DND-41 (cell line): ENCODE measurements around the gene NOL4L.
"Not testable (repeated sequence)": the region's sequence is repeated elsewhere in the genome, so short reads cannot be mapped to it uniquely, and the experiment has no call there.

ENCODE experiments used
- CTCF ChIP-seq: IDR thresholded peaks from 2 replicates; pipeline ENCODE4 v1.5.1; 2012; ENCODE audit warnings: borderline replicate concordance, low read length, moderate library complexity, mild to moderate bottlenecking; ENCODE audit not compliant: poor library complexity, severe bottlenecking; ENCODE audit errors: extremely low read depth
- EZH2 ChIP-seq: IDR thresholded peaks from 3 replicates; pipeline ENCODE4 v1.6.1; 2012; ENCODE audit warnings: borderline replicate concordance, low read depth, mild to moderate bottlenecking, moderate library complexity, low read length, inconsistent platforms; ENCODE audit not compliant: severe bottlenecking

GRCh38 chr20:32592616-32593015 lies 7.5 kb upstream of the NOL4L start:
- not testable (repeated sequence) for TF ChIP-seq CTCF, EZH2
